Dermis microvascular lymphatic vessel endothelial cell (primary cell): ENCODE data around the gene HIVEP2. TPM values are rescaled to one million over a fixed set of nuclear protein-coding genes. Genes with fewer than 3 reads are reported as not detected.

Source experiments
- DNase-seq, 2 donors: peaks; one replicate each; pipeline versions ENCODE4 v3.0.0 to v3.0.0-alpha.2; 2010; ENCODE audit warnings: low read depth in 2 of 2
- total RNA-seq: library from RNA; depleted of rRNA; stranded (reverse); fragments of >200 nt; gene quantifications from 2 replicates; pipeline ENCODE4 v1.2.1, GENCODE V29; 2014

Gene HIVEP2
- total RNA-seq, 1 donor from 2014 or later: 5.5 TPM

- DNase-seq: peak; percentile 95 to 98
Observed at GRCh38 chr6:142946181-142946923, 1.4 kb upstream of the HIVEP2 start.

GRCh38 chr6:142945446-142946180 is 637 bp upstream of the HIVEP2 start:
- DNase-seq: peak in 1 of 2 donors; percentile 60

GRCh38 chr6:142944124-142945048 is 590 bp downstream of the HIVEP2 start:
- peak; percentile 83 to 85 for DNase-seq

- peak in 1 of 2 donors; percentile 10 for DNase-seq
Observed at GRCh38 chr6:142943711-142944123, 1.3 kb downstream of the HIVEP2 start.

GRCh38 chr6:142942805-142943227 is 2.2 kb downstream of the HIVEP2 start:
- peak in 1 of 2 donors; percentile 65 for DNase-seq

GRCh38 chr6:142942238-142942637 is 2.7 kb downstream of the HIVEP2 start:
- no peak for DNase-seq

- DNase-seq: no peak
Observed at GRCh38 chr6:142941018-142941417, 4.0 kb downstream of the HIVEP2 start.

GRCh38 chr6:142940487-142940886 is 4.5 kb downstream of the HIVEP2 start:
- DNase-seq: peak in 1 of 2 donors; percentile 55

GRCh38 chr6:142938510-142938909 is 6.5 kb downstream of the HIVEP2 start:
- DNase-seq: no peak

- DNase-seq: no peak
Observed at GRCh38 chr6:142937986-142938385, 7.0 kb downstream of the HIVEP2 start.

- no peak for DNase-seq
Observed at GRCh38 chr6:142935553-142936517, 9.1 kb downstream of the HIVEP2 start.

GRCh38 chr6:142934599-142934998 is 10.4 kb downstream of the HIVEP2 start:
- DNase-seq: no peak

GRCh38 chr6:142934106-142934505 is 10.9 kb downstream of the HIVEP2 start:
- DNase-seq: no peak

- DNase-seq: no peak
Observed at GRCh38 chr6:142933701-142934100, 11.3 kb downstream of the HIVEP2 start.

GRCh38 chr6:142932889-142933288 is 12.1 kb downstream of the HIVEP2 start:
- DNase-seq: no peak

GRCh38 chr6:142929751-142930358 is 15.1 kb downstream of the HIVEP2 start:
- DNase-seq: no peak

- DNase-seq: peak in 1 of 2 donors; percentile 14
Observed at GRCh38 chr6:142927904-142928303, 17.1 kb downstream of the HIVEP2 start.

- peak in 1 of 2 donors; percentile 66 for DNase-seq
Observed at GRCh38 chr6:142927271-142927580, 17.8 kb downstream of the HIVEP2 start.

GRCh38 chr6:142926494-142927270 is 18.3 kb downstream of the HIVEP2 start:
- DNase-seq: peak; percentile 74 to 84

- no peak for DNase-seq
Observed at GRCh38 chr6:142926177-142926493, 18.8 kb downstream of the HIVEP2 start.
